Esophagus squamous epithelium (tissue), 5 donors: Measurements from ENCODE around the gene PATL1. TPM values are rescaled to one million over a fixed set of nuclear protein-coding genes. Genes with fewer than 3 reads are reported as not detected.
"Not testable (repeated sequence)": the region's sequence is repeated elsewhere in the genome, so short reads cannot be mapped to it uniquely, and the experiment has no call there.

Source experiments
- DNase-seq: peaks from one replicate; lab custom pipeline; 2025; lab: John Stamatoyannopoulos, UW
- H3K27ac ChIP-seq, 4 donors: fragments of 200-600 bp; sonication (generic); one replicate each; pipeline ENCODE4 v1.5.1; 2016 to 2019; ENCODE audit warnings: mild to moderate bottlenecking in 1 of 4
- H3K27me3 ChIP-seq, 4 donors: fragments of 200-600 bp; sonication (generic); 1 replicate in 3 of 4; 2 replicates in 1 of 4; pipeline versions ENCODE4 v1.5.1 to v1.6.0; 2017 to 2021; ENCODE audit warnings: antibody characterized with exemption in 1 of 4
- H3K36me3 ChIP-seq, 3 donors: fragments of 200-600 bp; sonication (generic); one replicate each; pipeline ENCODE4 v1.5.1; 2016 to 2019
- H3K4me1 ChIP-seq, 3 donors: fragments of 200-600 bp; sonication (generic); one replicate each; pipeline ENCODE4 v1.5.1; 2017 to 2019
- H3K4me3 ChIP-seq, 4 donors: fragments of 200-600 bp; sonication (generic); 1 replicate in 3 of 4; 2 replicates in 1 of 4; pipeline ENCODE4 v1.5.1; 2016 to 2019; ENCODE audit warnings: mild to moderate bottlenecking in 2 of 4, moderate library complexity in 1 of 4
- H3K9me3 ChIP-seq, 3 donors: fragments of 200-600 bp; sonication (generic); one replicate each; pipeline ENCODE4 v1.5.1; 2016 to 2019
- POLR2A ChIP-seq, 4 donors: fragments of 450-650 bp; IDR thresholded peaks; one replicate each; pipeline ENCODE4 v1.6.1; 2017; ENCODE audit warnings: antibody characterized with exemption in 4 of 4, mild to moderate bottlenecking in 4 of 4, moderate library complexity in 3 of 4
- WGBS, 2 donors: methylation state at CpG; one replicate each; pipeline ENCODE4 v1.1.5; 2018; 5-methylcytosine and 5-hydroxymethylcytosine counted together
- intact Hi-C: fragments of 100-400 bp; cut with DNase I; formaldehyde crosslinking; loops from one replicate; pipeline ENCODE4 v1.15.0; 2022
- total RNA-seq, 4 donors: library from RNA; depleted of rRNA; stranded (reverse); fragments of >200 nt; gene quantifications; one replicate each; pipeline ENCODE4 v1.1.0, GENCODE V29; 2016
- TF ChIP-seq, protein P1 (sequence below), 6 experiments: fragments of 450-650 bp in 4 of 6; fragments of 200-600 bp in 2 of 6; sonication (generic) in 2 of 6; IDR thresholded peaks; one replicate each; pipeline ENCODE4 v1.5.1; 2016 to 2019; ENCODE audit warnings: antibody characterized with exemption in 6 of 6, mild to moderate bottlenecking in 4 of 6, moderate library complexity in 4 of 6
- donor health status: DM: yes; HTN: yes; CAD: no.

The PATL1 gene
- total RNA-seq, 4 donors from 2014 or later = 11.2 to 17.9 (median 15.3) TPM

DNA sequence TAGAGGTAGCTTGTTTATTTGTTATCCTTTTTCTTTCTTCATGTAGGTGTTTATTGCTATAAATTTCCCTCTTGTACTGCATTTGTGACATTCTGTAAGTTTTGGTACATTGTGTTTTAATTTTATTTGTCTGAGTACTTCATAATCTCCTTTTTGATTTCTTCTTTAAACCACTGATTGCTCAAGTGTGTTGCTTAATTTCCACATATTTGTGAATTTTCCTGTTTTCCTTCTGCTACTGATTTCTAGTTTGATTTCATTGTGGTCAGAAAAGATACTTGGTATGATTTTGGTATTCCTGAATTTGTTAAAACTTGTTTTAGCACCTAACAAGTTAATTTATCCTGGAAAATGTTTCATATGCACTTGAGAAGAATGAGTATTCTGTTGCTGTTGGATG is 29.7 kb upstream of the PATL1 start:
- no peak overlapping the region for H3K27ac ChIP-seq
- no peaks in the 10 kb centered on the region for H3K9me3 ChIP-seq
- H3K4me3 ChIP-seq = no peak overlapping the region
- intact Hi-C loops = no loop called here
- H3K36me3 ChIP-seq = no peaks in the 10 kb centered on the region
- TF ChIP-seq, protein P1, sequence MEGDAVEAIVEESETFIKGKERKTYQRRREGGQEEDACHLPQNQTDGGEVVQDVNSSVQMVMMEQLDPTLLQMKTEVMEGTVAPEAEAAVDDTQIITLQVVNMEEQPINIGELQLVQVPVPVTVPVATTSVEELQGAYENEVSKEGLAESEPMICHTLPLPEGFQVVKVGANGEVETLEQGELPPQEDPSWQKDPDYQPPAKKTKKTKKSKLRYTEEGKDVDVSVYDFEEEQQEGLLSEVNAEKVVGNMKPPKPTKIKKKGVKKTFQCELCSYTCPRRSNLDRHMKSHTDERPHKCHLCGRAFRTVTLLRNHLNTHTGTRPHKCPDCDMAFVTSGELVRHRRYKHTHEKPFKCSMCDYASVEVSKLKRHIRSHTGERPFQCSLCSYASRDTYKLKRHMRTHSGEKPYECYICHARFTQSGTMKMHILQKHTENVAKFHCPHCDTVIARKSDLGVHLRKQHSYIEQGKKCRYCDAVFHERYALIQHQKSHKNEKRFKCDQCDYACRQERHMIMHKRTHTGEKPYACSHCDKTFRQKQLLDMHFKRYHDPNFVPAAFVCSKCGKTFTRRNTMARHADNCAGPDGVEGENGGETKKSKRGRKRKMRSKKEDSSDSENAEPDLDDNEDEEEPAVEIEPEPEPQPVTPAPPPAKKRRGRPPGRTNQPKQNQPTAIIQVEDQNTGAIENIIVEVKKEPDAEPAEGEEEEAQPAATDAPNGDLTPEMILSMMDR (IDR thresholded peaks at IDR 0.05) = no peak
- TF ChIP-seq POLR2A (IDR thresholded peaks at IDR 0.05) = no peak
- no peak for DNase-seq
- H3K27me3 ChIP-seq = no peaks in the 10 kb centered on the region
- H3K4me1 ChIP-seq = no peaks in the 10 kb centered on the region

DNA sequence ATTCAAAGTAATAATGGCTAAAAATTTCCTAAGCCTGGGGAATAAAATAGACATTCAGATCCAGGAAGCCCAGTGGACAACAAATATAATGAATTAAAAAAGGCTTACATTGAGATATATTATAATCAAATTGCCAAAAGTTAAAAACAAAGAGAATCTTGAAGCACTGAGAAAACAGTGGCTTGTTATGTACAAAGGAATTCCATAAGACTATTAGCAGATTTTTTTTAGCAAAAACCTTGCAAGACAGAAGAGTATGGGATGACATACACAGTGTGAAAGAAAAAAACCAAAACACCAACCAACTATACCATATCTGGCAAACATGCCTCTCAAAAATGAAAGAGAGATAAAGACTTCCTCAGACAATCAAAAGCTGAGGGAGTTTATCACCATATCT is 24.1 kb upstream of the PATL1 start:
- Histone ChIP-seq H3K36me3 (no peaks in the 10 kb centered on the region), H3K4me3 (no peak overlapping the region), H3K9me3 (peaks cover 0 to 15% (median 0%) of the 10 kb centered on the region in 3 donors), H3K27ac (no peak overlapping the region), H3K4me1 (no peaks in the 10 kb centered on the region), H3K27me3 (no peaks in the 10 kb centered on the region)
- no peak for TF ChIP-seq POLR2A (IDR thresholded peaks at IDR 0.05)
- TF ChIP-seq, protein P1 (IDR thresholded peaks at IDR 0.05) = no peak
- no peak for DNase-seq
- intact Hi-C loops = no loop called here

DNA sequence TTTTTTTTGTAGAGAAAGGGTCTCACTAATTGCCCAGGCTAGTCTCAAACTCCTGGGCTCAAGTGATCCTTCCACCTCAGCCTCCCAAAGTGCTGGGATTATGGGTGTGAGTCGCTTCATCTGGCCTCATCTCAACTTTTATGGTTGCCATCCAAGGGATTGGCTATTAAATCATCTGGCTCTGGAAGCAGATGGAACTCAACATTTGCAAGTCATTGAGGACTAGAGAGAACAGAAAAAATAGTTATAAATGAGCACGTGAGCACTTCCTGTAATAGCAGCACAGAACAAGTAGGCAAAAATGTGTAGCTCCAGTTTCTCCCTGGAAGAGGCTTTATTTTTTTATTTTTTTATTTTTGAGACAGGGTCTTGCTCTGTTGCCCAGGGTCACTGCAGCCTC is 22.3 kb upstream of the PATL1 start:
- Histone ChIP-seq H3K9me3 (peaks cover 0 to 15% (median 0%) of the 10 kb centered on the region in 3 donors), H3K36me3 (no peaks in the 10 kb centered on the region)

DNA sequence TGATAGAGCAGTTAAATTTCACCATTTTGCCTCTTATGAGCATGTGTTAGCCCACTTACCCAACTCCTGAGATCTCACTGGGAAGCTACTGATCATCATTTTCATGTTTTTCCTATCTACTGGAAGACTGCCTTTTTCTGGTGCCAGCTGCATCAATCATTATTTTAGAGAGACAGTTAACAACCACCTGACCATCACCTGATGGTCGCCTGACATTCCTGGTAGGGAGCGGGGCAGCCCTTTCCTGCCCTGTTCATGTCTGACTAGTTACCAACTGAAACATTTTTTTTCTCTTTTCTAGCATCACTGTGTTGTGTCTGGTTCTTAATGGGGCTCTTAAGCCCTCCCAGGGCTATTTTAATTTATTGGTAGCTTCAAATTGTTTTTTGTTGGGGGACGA is 20.2 kb upstream of the PATL1 start:
- WGBS, 2 donors = 68 to 77% methylated on average over 3 of the region's 3 CpGs
- DNase-seq = no peak
- Histone ChIP-seq H3K9me3 (peaks cover 0 to 15% (median 0%) of the 10 kb centered on the region in 3 donors), H3K4me1 (no peaks in the 10 kb centered on the region), H3K36me3 (no peaks in the 10 kb centered on the region), H3K4me3 (no peak overlapping the region), H3K27ac (no peak overlapping the region), H3K27me3 (peaks cover 0 to 6% (median 0%) of the 10 kb centered on the region in 4 donors)
- intact Hi-C loops = no loop called here
- no peak for TF ChIP-seq POLR2A (IDR thresholded peaks at IDR 0.05)
- TF ChIP-seq, protein P1 (IDR thresholded peaks at IDR 0.05) = no peak

More for the DNA sequence above, 22.3 kb upstream of the PATL1 start:
- TF ChIP-seq, protein P1 (IDR thresholded peaks at IDR 0.05) = no peak
- TF ChIP-seq POLR2A (IDR thresholded peaks at IDR 0.05) = no peak
- no peaks in the 10 kb centered on the region for H3K4me1 ChIP-seq
- H3K27ac ChIP-seq = no peak overlapping the region
- 59 to 64% methylated on average over 2 of the region's 2 CpGs for WGBS, 2 donors
- no peak for DNase-seq
- intact Hi-C loops = no loop called here
- H3K27me3 ChIP-seq = peaks cover 0 to under 1% (median 0%) of the 10 kb centered on the region in 4 donors
- no peak overlapping the region for H3K4me3 ChIP-seq

DNA sequence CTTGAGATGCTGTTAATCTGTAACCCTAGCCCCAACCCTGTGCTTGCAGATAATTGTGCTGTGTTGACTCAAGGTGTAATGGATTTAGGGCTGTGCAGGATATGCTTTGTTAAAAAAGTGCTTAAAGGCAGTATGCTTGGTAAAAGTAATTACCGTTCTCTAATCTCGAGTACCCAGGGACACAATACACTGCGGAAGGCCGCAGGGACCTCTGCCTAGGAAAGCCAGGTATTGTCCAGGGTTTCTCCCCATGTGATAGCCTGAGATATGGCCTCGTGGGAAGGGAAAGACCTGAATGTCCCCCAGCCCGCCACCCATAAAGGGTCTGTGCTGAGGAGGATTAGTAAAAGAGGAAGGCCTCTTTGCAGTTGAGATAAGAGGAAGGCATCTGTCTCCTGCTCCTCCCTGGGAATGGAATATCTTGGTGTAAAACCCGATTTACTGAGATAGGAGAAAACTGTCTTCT is 12.5 kb upstream of the PATL1 start:
- H3K27ac ChIP-seq, H3K4me3 ChIP-seq, H3K9me3 ChIP-seq, H3K27me3 ChIP-seq, H3K36me3 ChIP-seq, intact Hi-C loops, DNase-seq, H3K4me1 ChIP-seq: not testable (repeated sequence)
- 65% methylated on average over 4 to 6 of the region's 7 CpGs for WGBS, 2 donors
